Hepatic stellate cell (primary cell): Measurements from ENCODE around the gene SDK1.
A peak's percentile ranks its signal among the peaks of the same experiment; 100 is the strongest.

Experiments used
- DNase-seq: peaks from one replicate; pipeline ENCODE4 v3.0.0; 2011; ENCODE audit warnings: low spot score

Gene SDK1

DNA sequence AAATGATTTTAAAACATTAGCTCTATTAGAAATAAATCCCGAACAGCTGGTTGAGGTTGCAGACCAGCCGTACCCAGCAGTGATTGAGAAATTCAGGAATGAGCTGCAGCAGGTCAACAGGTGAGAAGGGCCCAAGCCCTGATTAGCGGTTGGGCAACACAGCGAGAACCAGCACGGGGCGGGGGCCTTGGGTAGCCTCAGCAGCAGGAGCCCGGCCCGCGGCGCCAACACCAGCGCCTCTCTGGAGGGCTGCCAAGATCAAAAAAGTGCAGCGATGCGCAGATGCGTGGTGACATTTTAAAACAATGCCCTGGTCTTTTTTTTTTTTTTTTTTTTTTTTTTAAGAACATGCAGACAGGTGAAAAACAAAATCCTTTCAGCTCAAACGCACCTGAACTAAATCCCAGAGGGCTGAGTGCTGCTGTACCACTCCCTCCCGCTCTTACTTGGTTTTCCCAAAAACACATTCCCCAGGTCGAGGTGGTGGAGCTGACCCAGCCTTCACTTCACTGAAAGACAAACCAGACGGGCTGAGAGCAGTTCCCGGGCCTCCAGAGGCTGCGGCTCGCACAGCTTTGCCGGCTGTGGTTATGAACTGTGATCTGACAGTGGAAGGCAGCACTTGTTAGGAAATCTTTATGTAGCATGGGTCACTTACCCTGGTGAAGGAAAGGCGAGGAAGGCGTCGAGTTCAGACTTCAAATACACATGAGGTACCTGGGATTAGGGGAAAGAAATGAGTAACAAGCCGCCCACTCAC lies 579.4 kb downstream of the SDK1 start:
- no peak for DNase-seq

DNA sequence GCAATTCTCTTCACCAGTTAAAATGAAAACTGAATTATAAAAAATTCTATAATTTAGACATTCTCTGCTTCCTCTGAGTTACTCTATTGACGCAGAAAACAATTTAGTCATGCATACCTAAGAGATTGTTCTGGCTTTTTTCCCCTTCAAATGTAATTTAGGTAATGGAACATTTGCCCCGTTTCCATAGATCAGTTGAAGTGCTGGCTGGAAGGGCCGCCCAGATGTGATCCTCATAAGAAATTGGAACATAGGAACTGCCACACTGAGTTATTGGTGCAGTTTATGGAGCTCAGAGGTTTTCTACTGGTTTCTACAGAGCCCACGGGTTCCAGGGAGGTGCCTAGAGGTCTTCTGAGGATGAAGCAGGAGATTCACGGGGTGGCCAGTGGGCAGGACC lies 581.7 kb downstream of the SDK1 start:
- no peak for DNase-seq

DNA sequence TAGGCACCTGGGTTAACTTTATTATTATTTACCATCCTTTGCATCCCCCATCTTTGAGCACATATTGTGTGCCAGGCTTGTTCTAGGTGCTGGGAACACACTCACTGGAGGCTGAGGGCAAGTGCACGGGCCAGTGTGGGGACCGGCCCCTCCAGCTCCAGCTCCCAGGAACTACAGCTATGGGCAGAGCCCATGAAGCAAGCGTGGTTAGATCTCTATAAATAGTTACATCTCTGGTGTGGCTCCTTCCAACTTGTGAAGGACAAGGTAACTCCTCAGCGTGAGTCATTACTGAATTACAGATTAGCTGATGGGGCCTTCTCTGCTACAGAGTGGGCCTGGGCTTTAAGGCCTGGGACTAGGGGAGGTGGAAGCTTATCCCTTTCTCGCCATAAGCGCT lies 583.5 kb downstream of the SDK1 start:
- no peak for DNase-seq

DNA sequence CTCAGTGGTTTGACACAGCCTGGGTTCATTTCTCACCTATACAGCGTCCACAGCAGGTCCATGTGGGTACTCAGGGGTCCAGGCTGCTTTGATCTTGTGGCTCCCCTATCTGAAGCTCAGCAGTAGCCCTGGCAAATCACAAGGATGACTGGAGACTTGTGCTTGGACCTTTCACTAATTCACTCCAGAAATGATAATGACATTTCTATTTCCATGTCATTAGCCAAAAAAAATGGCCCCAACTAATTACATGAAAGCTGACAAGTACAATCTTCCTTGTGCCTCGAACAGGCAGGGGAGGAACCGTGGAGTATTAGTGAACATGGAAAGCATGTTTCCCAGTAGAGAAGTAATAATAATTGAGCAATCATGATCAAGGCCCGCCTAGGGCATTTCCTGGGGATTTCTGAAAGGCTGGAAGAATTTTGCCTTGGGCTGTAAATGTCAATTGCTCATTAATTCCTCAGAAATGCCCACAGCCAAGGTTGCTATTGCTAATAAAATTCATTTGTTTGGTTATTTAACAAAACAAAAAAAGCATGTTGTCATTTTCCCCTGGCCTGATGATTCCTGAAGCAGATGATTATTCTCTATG lies 586.1 kb downstream of the SDK1 start:
- DNase-seq, result no peak

DNA sequence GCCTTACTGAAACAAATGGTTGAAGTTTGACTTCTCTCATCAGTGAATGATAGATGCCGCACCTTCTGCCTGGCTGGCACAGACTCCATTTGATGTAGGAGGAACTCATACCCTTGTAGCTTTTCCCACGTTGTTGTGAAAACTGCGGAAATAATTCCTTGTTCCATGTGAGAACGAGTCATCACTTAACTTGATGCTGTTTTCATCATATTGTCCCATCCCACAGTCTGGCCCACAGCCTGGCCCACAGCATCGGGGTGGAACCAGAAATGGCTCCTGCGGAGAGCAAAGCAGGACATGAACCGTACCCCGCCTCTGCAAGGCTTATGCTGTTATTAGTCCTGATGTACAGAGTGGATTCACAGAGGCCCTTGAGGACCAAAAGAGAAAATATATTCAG lies 587.0 kb downstream of the SDK1 start:
- no peak for DNase-seq

DNA sequence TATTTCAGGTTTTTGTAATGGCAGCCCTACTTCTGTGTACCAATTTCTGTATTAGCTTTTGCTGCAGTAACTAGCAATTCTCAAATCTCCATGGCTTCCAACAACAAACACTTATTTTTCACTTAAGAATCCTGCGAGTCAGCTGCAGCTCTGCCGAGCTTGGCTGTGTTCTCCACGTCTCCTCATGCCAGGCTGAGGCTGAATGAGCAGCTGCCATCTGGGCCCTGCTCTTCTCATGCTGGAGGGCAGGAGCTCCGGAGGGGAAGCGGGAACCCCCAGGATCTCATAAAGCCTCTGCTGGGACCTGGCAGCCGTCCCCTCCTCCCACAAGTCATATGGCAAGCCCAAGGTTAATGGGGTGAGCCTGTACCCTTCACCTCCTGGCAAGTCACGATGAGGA lies 591.1 kb downstream of the SDK1 start:
- DNase-seq, result no peak

DNA sequence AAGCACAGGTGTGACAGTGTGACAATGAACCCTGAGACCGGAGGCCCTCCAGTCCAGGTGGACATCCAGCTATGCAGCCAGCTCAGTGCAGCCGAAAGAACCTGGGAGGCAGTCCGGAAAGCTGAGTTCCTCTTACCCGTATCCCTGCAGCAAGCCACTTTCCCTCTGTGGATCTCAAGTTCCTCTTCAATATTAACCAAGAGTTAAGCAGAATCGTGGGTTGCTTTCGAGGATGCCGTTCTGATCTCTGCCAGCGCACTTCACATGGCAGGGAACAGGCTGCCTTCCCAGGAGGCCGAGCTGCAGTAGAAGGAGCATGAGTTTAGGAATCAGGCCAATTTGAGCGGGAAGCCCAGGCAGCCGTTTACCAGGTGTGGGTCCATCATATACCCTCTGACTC lies 591.6 kb downstream of the SDK1 start:
- DNase-seq, result no peak

DNA sequence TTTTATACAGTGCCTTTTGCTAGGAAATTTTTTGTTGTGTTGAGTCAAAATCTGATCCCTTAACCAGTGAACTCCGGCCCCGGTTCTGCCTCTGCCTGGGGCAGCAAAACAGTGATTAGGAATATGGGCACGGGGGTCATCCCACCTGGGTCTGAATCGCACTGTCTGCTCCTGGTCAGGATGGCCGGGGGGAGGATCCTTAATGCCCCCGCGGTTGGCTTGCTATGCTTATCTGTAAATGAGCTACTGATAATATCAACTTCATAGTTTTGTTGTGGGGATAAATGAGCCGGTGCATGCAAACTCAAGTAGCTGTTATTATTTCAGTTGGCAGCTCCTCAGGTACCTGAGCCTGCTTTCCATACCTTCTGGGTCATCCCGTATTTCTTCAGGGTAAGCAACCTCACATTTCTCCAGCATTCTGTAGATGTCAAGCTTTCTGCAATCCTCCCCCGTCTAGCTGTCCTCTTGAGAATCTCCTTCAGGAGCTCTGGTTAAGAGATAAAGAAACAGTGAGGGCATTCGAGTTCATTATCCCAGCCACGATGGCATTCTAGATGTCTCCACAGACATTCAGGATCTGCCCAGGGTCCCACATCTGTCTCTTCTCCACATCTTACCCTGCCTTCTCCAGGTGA lies 592.2 kb downstream of the SDK1 start:
- DNase-seq, result no peak

DNA sequence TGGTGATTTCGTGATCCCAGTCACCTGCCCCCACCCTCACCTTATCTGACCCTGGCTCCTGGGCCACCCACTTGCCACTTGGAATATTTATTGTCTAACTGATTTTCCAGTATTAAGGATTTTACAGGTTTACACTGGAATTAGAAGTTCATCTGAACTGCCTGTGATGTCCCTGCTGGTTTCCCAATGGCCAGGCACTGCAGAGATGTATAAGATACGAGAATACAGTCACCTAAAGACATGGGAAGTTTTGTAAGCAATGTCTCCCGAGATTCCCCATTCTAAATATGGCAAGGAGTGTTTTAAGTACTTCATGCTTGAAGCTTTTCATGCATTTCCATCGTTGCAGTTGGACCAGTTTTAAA lies 592.7 kb downstream of the SDK1 start:
- no peak for DNase-seq

DNA sequence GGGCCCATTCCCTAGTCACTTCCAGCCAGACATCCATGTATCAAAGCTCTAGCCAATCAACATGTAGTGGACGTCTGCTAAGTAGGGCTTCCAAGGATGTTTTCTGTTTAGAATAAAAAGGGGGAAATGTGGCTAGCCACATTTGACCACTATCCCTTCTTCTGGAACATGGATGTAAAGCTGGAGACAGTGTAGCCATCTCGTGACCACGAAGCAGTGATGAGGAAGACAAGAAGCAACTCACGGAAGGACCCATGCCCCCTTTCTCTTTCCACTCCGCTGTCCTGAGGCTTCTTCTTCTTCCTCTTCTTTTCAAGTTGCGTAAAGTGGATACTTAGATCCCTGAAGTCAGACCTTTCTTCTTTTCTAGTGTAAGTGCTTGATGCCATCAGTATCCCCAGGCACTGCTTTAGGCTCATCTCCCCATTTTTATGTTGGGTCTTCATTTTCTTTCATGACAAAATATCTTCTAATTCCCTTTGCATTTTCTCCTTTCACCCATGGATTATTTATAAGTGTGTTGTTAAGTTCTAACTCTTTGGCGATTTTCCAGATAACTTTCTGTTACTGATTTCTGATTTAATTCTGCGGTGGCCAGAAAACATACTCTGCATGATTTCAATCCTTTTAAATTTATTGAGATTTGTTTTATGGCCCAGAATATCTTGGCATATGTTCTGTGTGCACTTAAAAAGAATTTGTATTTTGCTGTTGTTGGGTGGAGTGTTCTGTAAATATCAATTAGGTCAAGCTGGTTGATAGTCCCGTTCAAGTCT lies 594.5 kb downstream of the SDK1 start:
- no peak for DNase-seq

DNA sequence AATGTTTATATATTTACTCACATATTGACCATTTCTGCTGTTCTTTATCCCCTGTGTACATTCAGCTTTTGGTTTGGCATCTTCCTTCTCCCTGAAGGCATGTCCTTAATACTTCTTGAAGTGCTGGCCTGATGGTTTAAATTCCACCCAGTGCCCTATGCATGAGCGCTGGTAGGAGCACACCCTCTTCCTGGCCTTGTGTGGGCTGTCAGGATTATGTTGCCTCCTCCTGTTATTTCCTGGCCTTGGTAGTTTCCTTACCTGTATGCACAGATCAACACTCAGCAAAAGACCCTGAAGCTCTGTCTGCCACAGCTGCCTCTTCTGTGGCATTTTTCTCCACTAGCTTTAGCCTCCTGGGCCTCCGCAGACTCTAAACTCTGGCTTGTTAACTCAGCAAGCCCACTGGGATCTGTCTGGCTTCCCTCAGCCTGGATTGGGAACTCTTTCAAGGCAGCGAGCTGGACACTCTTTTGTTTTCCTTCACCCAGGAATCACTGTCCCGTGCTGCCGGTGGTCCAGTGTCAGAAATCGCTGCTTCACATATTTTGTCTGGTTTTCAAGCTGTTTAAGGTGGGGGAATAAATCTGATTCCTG lies 595.2 kb downstream of the SDK1 start:
- DNase-seq, result no peak

DNA sequence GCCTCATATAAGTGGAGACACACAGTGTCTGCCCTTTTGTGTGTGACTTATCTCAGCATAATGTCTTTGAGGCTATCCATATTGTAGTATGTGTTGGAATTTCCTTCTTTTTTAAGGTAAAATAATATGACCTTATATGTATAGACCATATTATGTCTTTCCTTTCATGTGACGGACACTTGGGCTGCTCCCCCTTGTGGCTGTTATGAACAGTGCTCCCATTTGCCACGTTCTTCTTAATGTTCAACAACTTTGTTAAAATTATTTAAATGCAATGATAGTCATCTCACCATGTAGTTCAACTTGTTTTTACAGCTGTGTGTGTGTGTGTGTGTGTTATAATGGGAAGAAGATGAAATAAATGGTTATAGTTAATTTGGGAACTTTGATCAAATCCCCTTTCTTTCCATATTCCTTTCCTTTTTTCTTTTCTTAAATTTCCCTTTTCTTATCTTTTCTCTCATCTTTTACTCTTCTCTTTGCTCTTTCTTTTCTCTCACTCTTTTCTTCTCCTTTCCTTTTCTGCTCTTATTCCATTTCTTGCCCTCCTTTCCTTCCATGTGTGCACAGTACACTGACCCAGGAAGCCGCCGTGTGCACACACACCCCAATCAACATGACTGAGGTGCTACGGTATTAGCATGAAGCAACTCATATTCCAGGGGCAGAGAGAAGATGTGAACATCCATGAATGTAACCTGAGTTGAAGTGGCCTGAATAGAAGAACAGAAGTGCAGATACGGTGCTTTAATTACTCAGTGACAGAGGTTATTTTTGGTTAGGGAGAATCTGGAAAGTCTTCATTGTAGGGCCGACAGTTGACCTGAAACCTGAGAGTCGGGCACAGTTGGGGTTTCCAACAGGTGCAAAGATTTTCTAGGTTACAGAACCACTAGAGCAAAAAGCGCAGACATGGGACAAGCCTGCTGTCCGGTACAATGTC lies 596.6 kb downstream of the SDK1 start:
- peak; percentile 21 for DNase-seq

DNA sequence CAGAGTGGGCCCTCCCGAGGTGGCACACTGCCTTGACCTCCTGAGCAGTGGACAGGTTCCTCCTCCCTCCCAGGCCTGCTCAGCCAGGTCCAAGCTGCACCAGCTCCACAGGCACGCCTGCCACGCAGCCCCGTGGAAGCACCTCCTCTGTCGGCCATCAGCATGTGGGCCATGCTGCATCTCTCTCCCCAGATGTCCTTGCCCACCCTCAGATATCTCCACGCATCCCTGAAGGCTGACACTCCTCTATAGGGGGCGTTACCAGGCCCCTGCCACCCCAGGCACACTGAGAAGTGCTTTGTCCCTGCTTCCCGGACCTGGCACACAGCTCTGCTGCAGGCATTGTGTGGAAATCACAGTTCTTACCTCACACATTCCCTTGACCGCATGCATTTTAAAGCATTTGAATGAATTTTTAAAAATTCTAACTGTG lies 598.5 kb downstream of the SDK1 start:
- DNase-seq, result no peak

DNA sequence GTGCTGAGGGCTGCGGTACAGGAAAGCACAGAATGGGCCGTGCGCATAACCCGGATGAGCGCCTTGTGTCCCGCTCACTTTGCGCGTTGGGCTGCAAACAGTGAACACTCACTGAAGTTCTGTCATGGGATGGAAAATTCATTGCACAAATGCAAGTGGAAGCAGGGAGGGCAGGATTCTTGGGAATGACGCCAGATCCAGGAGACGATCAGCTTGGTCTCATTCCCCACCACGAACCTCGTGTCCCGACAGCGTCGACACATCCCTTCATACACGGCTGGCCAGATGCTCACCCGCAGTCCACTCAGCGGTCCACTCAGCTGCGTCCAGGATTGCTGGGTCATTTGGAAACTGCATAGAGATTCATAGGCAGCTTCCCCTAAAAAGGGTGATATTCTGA lies 607.1 kb downstream of the SDK1 start:
- no peak for DNase-seq

DNA sequence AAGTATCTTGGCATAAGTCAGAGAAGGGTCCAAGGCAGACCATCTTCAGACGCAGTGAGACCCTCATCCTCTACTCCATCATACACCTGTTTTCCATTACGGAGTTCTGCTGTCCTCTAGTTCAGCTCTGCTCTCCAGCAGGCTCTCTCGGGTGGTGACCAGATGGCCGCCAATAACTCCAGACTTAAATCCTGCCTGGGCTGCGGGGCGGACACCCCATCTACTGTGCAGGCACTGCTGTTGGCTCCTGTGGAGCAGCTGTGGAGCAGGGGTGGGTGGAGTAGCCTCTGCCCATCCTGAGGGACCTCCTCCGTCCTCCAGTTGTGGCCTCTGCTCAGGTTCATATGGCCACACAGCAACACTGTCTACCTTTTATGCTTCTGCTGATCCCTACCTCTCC lies 608.1 kb downstream of the SDK1 start:
- DNase-seq, result no peak

DNA sequence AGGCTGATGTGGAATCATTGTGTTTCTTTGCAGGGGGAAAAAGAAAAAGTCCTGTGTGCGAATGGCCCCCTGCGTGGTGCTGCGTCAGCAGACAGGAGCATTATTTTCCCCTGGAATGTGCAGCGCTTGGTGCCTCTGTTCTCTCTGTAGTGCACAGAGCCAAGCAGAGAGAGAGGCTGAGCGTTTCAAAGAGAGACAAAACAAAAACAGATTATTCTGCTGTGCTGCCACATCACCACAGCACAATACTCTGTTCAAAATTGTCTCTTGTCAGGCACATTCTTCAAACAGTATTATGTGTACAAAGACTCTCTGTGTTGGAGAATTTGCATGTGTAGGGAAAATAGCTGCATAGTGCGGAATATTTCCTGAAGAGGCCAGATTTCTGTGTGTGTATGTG lies 609.0 kb downstream of the SDK1 start:
- DNase-seq, result no peak

DNA sequence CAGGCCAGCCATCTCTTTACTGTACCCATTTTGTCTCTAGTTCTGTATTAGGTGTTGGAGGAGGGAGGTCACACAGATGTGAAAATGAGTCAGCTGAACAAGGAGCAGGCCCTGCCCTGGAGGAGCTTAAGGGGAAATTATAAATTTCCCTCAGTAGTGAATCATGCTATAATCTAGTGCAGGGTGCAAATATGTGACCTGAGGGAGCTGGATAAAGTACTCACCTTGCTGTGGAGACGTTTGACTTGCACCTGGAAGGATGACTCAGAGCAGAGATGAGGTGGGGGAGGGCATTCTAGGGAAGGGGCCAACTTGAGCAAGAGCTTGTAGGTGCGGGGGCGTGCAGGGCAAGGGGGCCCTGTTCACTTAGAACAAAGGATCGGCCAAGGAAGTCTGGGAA lies 610.6 kb downstream of the SDK1 start:
- no peak for DNase-seq

DNA sequence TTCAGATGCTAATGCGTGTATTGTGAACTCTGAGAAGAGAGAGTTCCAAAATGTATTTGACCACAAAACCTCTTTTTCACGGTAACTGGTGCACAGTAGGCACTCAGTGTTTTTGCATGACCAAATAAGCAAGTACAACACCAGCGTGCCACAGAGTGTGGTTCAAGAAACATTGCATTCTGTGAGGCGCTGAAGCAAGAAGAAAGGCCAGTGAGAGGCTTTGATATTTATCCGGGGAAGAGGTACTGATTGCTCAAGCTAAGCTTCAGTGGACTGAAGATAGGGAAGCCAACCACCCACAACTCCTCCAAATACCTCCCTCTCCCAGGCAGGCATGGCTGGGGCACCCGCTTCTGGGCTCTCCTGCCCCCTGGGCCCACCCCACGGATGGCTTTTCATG lies 611.2 kb downstream of the SDK1 start:
- no peak for DNase-seq

DNA sequence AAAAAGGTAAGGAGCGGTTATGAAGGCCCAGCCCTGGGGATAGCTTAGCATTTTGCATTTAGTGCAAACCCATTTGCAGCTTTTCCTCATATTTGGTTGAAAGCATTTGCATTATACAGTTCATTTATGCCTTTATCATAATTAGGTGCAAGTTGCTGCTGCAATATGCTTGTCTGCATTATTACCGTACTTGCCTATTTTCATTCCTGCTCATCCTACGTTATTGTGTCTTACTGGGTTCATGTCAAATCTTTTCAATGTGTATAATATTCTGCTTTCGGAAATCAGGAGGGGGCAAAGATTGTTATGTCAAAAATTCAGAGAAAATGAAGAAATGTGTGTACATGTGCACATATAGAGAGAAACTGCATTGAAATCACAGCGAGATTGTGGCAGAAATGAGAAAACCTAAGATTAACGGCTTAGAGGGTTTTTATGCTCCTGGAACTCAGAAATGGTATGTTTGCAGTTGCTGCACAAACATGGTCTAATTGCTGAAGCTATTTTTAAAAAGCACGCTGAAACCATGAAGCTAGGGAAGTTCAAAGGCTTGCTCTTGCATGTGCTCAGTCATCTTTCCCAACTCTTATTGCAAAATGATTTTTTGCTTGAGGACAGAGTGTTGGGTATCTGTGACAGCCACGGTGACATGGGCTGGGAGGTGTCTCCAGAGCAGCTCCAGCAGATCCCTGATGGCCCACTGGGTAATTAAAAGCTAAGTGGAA lies 613.2 kb downstream of the SDK1 start:
- no peak for DNase-seq

DNA sequence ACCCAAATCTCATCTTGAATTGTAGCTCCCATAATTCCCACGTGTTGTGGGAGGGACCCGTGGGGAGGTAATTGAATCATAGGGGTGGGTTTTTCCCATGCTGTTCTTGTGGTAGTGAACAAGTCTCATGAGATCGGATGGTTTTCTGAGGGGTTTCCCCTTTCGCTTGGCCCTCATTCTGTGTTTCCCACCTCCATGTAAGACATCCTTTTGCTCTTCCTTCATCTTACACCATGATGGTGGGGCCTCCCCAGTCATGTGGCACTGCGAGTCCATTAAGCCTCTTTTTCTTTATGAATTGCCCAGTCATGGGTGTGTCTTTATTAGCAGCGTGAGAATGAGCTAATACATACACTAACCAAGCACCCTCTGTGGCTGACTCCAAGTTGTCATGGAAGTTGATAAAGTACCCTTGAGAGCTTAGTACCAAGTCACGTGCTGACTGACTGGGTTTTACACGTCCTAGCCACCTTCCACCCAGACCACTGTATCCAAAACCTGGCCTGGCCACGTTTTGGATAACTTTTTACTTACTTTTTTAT lies 614.4 kb downstream of the SDK1 start:
- DNase-seq, result no peak
